Mucosa of gallbladder (tissue), 1 donor: ENCODE results near the gene LCK. TPM values are rescaled to one million over a fixed set of nuclear protein-coding genes. Genes with fewer than 3 reads are reported as not detected.
"Not testable (repeated sequence)": the region's sequence is repeated elsewhere in the genome, so short reads cannot be mapped to it uniquely, and the experiment has no call there.

Experiments
- DNase-seq: peaks from one replicate; pipeline ENCODE4 v3.0.0-alpha.2; 2020; ENCODE audit warnings: low spot score
- total RNA-seq: library from RNA; stranded (reverse); gene quantifications from one replicate; pipeline ENCODE4 v1.2.1, GENCODE V29; 2021
- donor health status: DM: no; HTN: no; CAD: no.

LCK gene
- total RNA-seq, 1 donor from 2014 or later, result 11.5 TPM

GRCh38 chr1:32273391-32274208 is 22.5 kb downstream of the LCK start:
- peak; percentile 52 for DNase-seq

- no peak for DNase-seq
These were observed 23.7 kb downstream of the LCK start for GRCh38 chr1:32274646-32275340.

- no peak for DNase-seq
These were observed 24.4 kb downstream of the LCK start for GRCh38 chr1:32275424-32275823.

- DNase-seq, result no peak
These were observed 25.1 kb downstream of the LCK start for GRCh38 chr1:32276032-32276782.

- DNase-seq, result not testable (repeated sequence)
These were observed 33.7 kb downstream of the LCK start for GRCh38 chr1:32284777-32285176.

- DNase-seq, result no peak
These were observed 34.6 kb downstream of the LCK start for GRCh38 chr1:32285658-32286057.

- DNase-seq, result no peak
These were observed 35.7 kb downstream of the LCK start for GRCh38 chr1:32286763-32287162.

GRCh38 chr1:32289256-32289655 is 38.2 kb downstream of the LCK start:
- DNase-seq, result no peak

- DNase-seq, result no peak
These were observed 40.2 kb downstream of the LCK start for GRCh38 chr1:32291145-32291707.

- peak; percentile 97 for DNase-seq
These were observed 40.9 kb downstream of the LCK start, which contains the start of gene HDAC1 for GRCh38 chr1:32291708-32292538. Gene HDAC1 (plus strand): TSS chr1:32292083. CDS start chr1:32292170, 87 bp downstream.

- not testable (repeated sequence) for DNase-seq
These were observed 47.1 kb downstream of the LCK start for GRCh38 chr1:32298211-32298610.

GRCh38 chr1:32299327-32299726 is 48.3 kb downstream of the LCK start:
- DNase-seq, result no peak

- no peak for DNase-seq
These were observed 52.3 kb downstream of the LCK start for GRCh38 chr1:32303358-32303757.

GRCh38 chr1:32303997-32304622 is 53.0 kb downstream of the LCK start:
- DNase-seq, result no peak

GRCh38 chr1:32305310-32305709 is 54.2 kb downstream of the LCK start:
- no peak for DNase-seq

- no peak for DNase-seq
These were observed 56.3 kb downstream of the LCK start for GRCh38 chr1:32307324-32307723.

- no peak for DNase-seq
These were observed 58.9 kb downstream of the LCK start for GRCh38 chr1:32309960-32310359.

- no peak for DNase-seq
These were observed 60.8 kb downstream of the LCK start for GRCh38 chr1:32311709-32312393.

GRCh38 chr1:32316903-32317277 is 65.8 kb downstream of the LCK start:
- no peak for DNase-seq
